ENCODE results near the gene MAP7D1.
"Not testable (repeated sequence)": the region's sequence is repeated elsewhere in the genome, so short reads cannot be mapped to it uniquely, and the experiment has no call there.

Gene MAP7D1

DNA sequence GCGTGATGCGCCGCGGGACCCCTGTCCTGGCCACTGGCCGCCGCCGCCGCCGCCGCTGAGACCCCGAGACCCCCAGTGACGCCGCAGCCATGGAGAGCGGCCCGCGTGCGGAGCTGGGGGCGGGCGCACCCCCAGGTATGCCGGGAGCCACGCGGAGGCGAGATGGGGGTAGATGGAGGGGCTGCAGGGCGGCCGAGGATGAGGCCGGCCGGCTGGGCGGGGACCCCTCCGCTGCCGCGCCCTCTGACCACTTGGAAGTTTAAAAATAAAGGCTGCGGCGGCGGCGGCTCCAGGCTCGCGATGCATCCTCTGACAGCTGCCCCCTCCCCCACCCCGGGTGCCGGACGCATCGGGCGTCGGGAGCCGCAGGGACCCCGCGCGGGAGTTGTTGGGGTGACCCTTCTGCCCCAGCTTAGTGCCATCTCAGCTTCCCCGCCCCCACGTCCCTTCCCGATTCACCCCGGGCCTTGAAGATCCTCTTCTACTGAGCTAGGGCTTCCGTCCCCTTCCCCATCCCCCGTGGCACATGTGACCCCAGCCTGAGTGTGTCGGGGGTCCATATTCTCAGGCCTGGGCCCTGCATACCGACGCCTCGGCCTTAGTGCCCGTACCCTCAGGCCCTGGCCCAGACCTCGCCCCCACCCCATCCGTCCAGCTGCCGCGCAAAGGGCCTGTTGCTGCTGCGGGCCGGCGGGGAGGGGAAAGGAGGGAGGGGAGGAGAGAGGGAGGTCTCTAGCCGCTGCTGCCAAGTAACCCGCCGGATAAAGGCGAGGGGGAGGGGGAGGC, 562 bp downstream of the MAP7D1 start:
- Mint-ChIP-seq H3K9me3 (no peaks in the 10 kb centered on the region), H3K4me3 (peak overlapping the region; percentile 96), H3K36me3 (no peaks in the 10 kb centered on the region), H3K4me1 (peaks cover 80% of the 10 kb centered on the region), H3K27me3 (no peaks in the 10 kb centered on the region), H3K27ac (peak overlapping the region; percentile 99)
- peak; percentile 10 for ATAC-seq

GRCh38 chr1:36157115-36157903, 1.3 kb downstream of the MAP7D1 start:
- Mint-ChIP-seq H3K4me1 (peaks cover 80% of the 10 kb centered on the region), H3K4me3 (peak overlapping the region; percentile 96), H3K27ac (peak overlapping the region; percentile 99), H3K9me3 (no peaks in the 10 kb centered on the region), H3K36me3 (no peaks in the 10 kb centered on the region), H3K27me3 (no peaks in the 10 kb centered on the region)
- ATAC-seq: no peak

GRCh38 chr1:36157973-36158826, 2.2 kb downstream of the MAP7D1 start:
- H3K27me3 Mint-ChIP-seq: no peaks in the 10 kb centered on the region
- peaks cover 79% of the 10 kb centered on the region for H3K4me1 Mint-ChIP-seq
- no peaks in the 10 kb centered on the region for H3K9me3 Mint-ChIP-seq
- ATAC-seq: no peak
- no peaks in the 10 kb centered on the region for H3K36me3 Mint-ChIP-seq
- H3K4me3 Mint-ChIP-seq: peak overlapping the region; percentile 96
- H3K27ac Mint-ChIP-seq: peak overlapping the region; percentile 99

DNA sequence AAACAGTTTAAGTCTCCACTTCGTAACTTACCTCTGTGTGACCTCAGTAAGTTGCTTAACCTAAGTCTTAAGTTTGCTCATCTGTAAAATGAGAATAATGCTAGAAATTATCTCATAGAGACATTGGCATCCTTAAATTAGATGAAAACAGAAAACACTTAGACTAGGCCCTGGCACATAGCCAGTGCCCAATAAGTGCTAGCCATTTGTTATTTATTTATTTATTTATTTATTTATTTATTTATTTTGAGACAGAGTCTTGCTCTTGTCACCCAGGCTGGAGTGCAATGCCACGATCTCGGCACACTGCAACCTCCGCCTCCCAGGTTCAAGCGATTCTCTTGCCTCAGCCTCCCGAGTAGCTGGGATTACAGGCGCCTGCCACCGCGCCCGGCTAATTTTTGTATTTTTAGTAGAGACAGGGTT, 2.9 kb downstream of the MAP7D1 start:
- Mint-ChIP-seq H3K27ac (peak overlapping the region; percentile 94), H3K4me1 (peaks cover 73% of the 10 kb centered on the region)
- not testable (repeated sequence) for H3K36me3 Mint-ChIP-seq, H3K9me3 Mint-ChIP-seq, ATAC-seq, H3K4me3 Mint-ChIP-seq, H3K27me3 Mint-ChIP-seq

GRCh38 chr1:36159614-36160387, 3.8 kb downstream of the MAP7D1 start:
- no peak for ATAC-seq
- Mint-ChIP-seq H3K27ac (peak overlapping the region; percentile 94), H3K9me3 (no peaks in the 10 kb centered on the region), H3K4me3 (no peak overlapping the region), H3K27me3 (no peaks in the 10 kb centered on the region), H3K36me3 (peaks cover 8% of the 10 kb centered on the region), H3K4me1 (peaks cover 74% of the 10 kb centered on the region)

GRCh38 chr1:36160388-36160948, 4.5 kb downstream of the MAP7D1 start:
- peak overlapping the region; percentile 79 for H3K4me3 Mint-ChIP-seq
- ATAC-seq: no peak
- peaks cover 69% of the 10 kb centered on the region for H3K4me1 Mint-ChIP-seq
- peaks cover 9% of the 10 kb centered on the region for H3K36me3 Mint-ChIP-seq
- H3K27me3 Mint-ChIP-seq: no peaks in the 10 kb centered on the region
- H3K9me3 Mint-ChIP-seq: no peaks in the 10 kb centered on the region
- H3K27ac Mint-ChIP-seq: peak overlapping the region; percentile 94

DNA sequence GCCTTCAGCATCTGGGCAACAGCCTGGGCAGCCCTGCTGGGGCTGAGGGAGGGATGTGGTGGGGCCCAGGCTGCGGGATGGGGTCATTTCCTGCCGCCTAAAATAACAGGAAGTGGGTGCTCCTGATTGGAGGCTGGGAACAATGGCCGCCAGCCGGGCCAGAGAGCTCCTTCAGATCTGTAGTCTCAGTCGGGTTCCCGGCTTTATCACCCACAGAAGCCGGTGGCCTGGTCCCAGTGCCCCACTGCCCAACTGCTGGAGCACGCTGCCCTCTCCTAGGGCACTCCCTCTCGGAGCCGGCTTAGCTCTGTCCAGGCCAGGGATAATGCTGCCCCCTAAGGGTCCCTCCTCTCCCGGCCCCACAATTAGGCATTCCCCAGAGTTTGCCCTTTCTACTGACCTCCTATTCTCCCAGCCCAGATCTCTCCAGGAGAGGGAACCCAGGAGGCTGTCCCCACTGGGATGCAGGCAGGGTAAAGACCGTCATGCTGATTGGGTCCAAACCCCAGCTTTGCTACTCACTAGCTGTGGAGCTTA, 5.1 kb downstream of the MAP7D1 start:
- Mint-ChIP-seq H3K9me3 (no peaks in the 10 kb centered on the region), H3K27ac (peak overlapping the region; percentile 94), H3K4me1 (peaks cover 68% of the 10 kb centered on the region), H3K4me3 (peak overlapping the region; percentile 79), H3K27me3 (no peaks in the 10 kb centered on the region), H3K36me3 (peaks cover 9% of the 10 kb centered on the region)
- ATAC-seq: peak; percentile 52

DNA sequence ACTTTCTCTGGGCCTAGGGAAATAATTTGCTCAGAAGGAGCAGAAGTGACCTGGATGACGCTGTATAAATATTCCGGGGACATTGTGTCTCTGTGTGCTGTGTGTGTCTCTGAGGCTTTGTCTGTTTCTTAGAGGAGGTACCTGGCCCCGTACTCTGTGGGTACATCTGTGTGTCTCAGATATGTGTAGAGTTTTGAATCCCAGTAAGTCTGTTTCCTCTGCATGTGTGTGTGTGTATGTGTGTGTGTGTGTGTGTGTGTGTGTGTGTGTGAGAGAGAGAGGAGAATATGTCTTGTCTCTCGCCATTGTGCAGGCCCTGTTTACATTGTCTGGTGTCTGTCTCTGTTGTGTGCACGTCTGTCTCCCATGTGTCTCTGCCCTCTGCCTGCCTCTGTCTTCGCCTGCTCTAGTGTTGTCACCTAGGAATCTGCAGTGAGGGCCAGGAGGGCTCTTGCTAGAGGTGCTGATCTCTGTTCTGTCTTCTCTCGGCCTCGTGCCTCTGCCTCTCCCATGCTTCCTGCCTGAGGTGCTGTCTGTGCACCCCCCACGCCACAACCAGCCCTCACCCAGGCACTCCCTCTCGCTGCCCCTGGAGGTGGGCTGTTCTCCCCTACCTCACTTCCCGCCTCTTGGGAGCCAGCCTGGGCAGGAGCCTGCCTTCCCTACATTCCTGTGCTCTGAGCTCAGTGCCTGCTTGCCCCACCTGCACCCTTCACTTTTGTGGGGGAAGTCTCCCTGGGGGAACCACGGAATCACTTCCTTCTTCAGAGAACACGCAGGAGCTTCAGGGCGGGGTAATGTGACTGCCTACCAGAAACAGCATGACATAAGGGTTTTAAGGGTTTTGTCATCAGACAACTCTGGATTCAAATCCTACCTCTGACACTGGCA, 5.9 kb downstream of the MAP7D1 start:
- no peaks in the 10 kb centered on the region for H3K27me3 Mint-ChIP-seq
- H3K4me1 Mint-ChIP-seq: peaks cover 74% of the 10 kb centered on the region
- peak; percentile 90 for ATAC-seq
- H3K4me3 Mint-ChIP-seq: peak overlapping the region; percentile 79
- H3K36me3 Mint-ChIP-seq: peaks cover 14% of the 10 kb centered on the region
- no peaks in the 10 kb centered on the region for H3K9me3 Mint-ChIP-seq
- peak overlapping the region; percentile 94 for H3K27ac Mint-ChIP-seq

GRCh38 chr1:36162680-36163239, 6.8 kb downstream of the MAP7D1 start:
- Mint-ChIP-seq H3K4me1 (peaks cover 71% of the 10 kb centered on the region), H3K27ac (peak overlapping the region; percentile 94), H3K9me3 (no peaks in the 10 kb centered on the region), H3K36me3 (peaks cover 18% of the 10 kb centered on the region), H3K27me3 (no peaks in the 10 kb centered on the region), H3K4me3 (no peak overlapping the region)
- no peak for ATAC-seq

DNA sequence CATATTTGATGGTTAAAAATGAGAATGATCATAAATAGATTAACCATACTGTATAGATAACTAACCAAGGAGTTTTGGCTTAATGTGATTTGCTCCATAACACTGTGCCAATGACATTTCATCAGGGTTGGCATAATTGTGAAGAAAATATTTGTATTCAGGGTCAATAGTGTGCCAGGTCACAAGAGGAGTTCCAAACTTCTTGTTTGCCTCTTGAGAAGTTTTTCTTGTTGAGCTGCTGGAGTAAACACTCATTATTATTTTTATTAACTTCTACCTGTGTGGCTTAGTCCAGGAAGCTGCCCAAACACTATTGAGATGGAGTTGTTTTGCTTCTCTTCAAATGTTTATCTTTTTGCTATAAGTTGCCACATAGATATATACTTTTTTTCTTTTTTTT, 7.5 kb downstream of the MAP7D1 start:
- peaks cover 64% of the 10 kb centered on the region for H3K4me1 Mint-ChIP-seq
- H3K9me3 Mint-ChIP-seq: no peaks in the 10 kb centered on the region
- ATAC-seq: no peak
- H3K27ac Mint-ChIP-seq: no peak overlapping the region
- no peaks in the 10 kb centered on the region for H3K27me3 Mint-ChIP-seq
- H3K4me3 Mint-ChIP-seq: no peak overlapping the region
- H3K36me3 Mint-ChIP-seq: peaks cover 18% of the 10 kb centered on the region

- peaks cover 58% of the 10 kb centered on the region for H3K4me1 Mint-ChIP-seq
- peak overlapping the region; percentile 26 for H3K27ac Mint-ChIP-seq
- no peaks in the 10 kb centered on the region for H3K9me3 Mint-ChIP-seq
- peaks cover 18% of the 10 kb centered on the region for H3K36me3 Mint-ChIP-seq
- no peaks in the 10 kb centered on the region for H3K27me3 Mint-ChIP-seq
- no peak for ATAC-seq
- H3K4me3 Mint-ChIP-seq: no peak overlapping the region
Observed at GRCh38 chr1:36164361-36164760, 8.4 kb downstream of the MAP7D1 start.

GRCh38 chr1:36165145-36165544, 9.2 kb downstream of the MAP7D1 start:
- peaks cover 18% of the 10 kb centered on the region for H3K36me3 Mint-ChIP-seq
- H3K9me3 Mint-ChIP-seq: no peaks in the 10 kb centered on the region
- no peak overlapping the region for H3K27ac Mint-ChIP-seq
- no peak for ATAC-seq
- H3K4me1 Mint-ChIP-seq: peaks cover 50% of the 10 kb centered on the region
- H3K27me3 Mint-ChIP-seq: no peaks in the 10 kb centered on the region
- H3K4me3 Mint-ChIP-seq: no peak overlapping the region

DNA sequence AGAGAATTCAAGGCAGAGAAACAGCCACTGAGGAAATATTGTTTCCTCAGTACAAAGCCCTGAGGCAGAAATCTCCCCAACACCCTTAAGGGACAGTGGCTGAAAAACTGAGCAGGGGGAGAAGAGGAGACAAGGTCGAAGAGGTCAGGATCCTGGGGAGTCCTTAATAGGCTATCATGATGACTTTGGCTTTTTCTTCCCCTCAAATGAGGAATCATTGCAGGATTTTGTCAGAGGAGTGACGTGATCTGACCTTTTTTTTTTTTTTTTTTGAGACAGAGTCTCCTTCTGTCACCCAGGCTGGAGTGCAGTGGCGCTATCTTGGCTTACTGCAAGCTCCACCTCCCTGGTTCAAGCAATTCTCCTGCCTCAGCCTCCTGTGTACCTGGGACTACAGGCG, 10.2 kb downstream of the MAP7D1 start:
- H3K27ac Mint-ChIP-seq: peak overlapping the region; percentile 6
- peaks cover 20% of the 10 kb centered on the region for H3K36me3 Mint-ChIP-seq
- H3K9me3 Mint-ChIP-seq: no peaks in the 10 kb centered on the region
- no peak for ATAC-seq
- H3K4me1 Mint-ChIP-seq: peaks cover 40% of the 10 kb centered on the region
- H3K27me3 Mint-ChIP-seq: no peaks in the 10 kb centered on the region
- H3K4me3 Mint-ChIP-seq: no peak overlapping the region

All from stimulated activated memory B cell treated with anti-CD40 and anti-IgM and Interleukin-4, amounts not matched to agents 10 μg/mL and 1 μg/mL and 100 μg/mL, for 72 hours (primary cell).